Uterus (tissue), 2 donors: Measurements from ENCODE around the gene CYP26B1.

ENCODE experiments used
- POLR2A ChIP-seq, 2 donors: fragments of 450-650 bp; IDR thresholded peaks; one replicate each; pipeline ENCODE4 v1.6.1; 2016; ENCODE audit warnings: antibody characterized with exemption in 2 of 2, mild to moderate bottlenecking in 1 of 2, moderate library complexity in 1 of 2
- TF ChIP-seq, protein P1 (sequence below), 4 experiments: fragments of 200-600 bp in 2 of 4; fragments of 450-650 bp in 2 of 4; sonication (generic) in 2 of 4; IDR thresholded peaks; one replicate each; pipeline ENCODE4 v1.5.1; 2016 to 2019; ENCODE audit warnings: antibody characterized with exemption in 4 of 4, mild to moderate bottlenecking in 2 of 4, moderate library complexity in 1 of 4

DNA sequence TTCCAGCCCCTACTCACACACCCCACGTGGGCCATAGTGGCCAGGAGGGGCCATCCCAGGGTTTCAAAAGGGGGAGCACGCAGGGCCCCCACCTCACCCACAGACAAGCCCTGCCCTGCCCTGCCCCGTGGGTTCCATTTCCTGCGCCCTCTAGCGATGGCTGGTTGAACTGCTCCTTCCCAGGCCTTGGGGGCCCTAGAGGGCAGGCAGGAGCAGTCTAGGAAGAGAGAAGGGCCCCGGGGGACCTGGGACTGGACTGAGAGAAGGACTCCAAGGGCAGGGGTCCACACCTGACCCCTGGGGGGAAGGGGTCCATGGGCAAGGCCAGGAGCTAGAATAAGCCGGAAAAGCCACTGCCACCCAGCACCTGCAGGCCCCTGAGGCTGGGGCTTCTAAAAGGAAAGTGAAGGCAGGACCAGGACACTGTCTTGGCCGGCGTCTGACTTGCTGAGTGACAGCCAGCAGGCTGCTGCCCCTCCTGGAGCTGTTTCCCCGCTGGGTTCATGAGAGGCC, 10.1 kb downstream of the CYP26B1 start:
- TF ChIP-seq, protein P1, sequence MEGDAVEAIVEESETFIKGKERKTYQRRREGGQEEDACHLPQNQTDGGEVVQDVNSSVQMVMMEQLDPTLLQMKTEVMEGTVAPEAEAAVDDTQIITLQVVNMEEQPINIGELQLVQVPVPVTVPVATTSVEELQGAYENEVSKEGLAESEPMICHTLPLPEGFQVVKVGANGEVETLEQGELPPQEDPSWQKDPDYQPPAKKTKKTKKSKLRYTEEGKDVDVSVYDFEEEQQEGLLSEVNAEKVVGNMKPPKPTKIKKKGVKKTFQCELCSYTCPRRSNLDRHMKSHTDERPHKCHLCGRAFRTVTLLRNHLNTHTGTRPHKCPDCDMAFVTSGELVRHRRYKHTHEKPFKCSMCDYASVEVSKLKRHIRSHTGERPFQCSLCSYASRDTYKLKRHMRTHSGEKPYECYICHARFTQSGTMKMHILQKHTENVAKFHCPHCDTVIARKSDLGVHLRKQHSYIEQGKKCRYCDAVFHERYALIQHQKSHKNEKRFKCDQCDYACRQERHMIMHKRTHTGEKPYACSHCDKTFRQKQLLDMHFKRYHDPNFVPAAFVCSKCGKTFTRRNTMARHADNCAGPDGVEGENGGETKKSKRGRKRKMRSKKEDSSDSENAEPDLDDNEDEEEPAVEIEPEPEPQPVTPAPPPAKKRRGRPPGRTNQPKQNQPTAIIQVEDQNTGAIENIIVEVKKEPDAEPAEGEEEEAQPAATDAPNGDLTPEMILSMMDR (IDR thresholded peaks at IDR 0.05): peak; percentile 53 to 63 (median 60)
- TF ChIP-seq POLR2A (IDR thresholded peaks at IDR 0.05): no peak
